Type B pancreatic cell (in vitro differentiated cells): ENCODE results near the gene HM13. TPM values are rescaled to one million over a fixed set of nuclear protein-coding genes. Genes with fewer than 3 reads are reported as not detected.
"Not testable (repeated sequence)": the region's sequence is repeated elsewhere in the genome, so short reads cannot be mapped to it uniquely, and the experiment has no call there.

Experiments used
- DNase-seq: peaks from one replicate; pipeline ENCODE4 v3.0.0; 2021; ENCODE audit warnings: mixed read lengths; ENCODE audit not compliant: unreplicated experiment; ENCODE audit errors: extremely low spot score
- H3K27ac Mint-ChIP-seq: 2 replicates; pipeline ENCODE4 v1.8.0; 2021; ENCODE audit warnings: mild to moderate bottlenecking, mixed read lengths
- H3K27me3 Mint-ChIP-seq: 2 replicates; pipeline ENCODE4 v1.8.0; 2021; ENCODE audit warnings: mixed read lengths
- H3K36me3 Mint-ChIP-seq: 2 replicates; pipeline ENCODE4 v1.8.0; 2021; ENCODE audit warnings: mixed read lengths
- H3K4me1 Mint-ChIP-seq: one replicate; pipeline ENCODE4 v1.8.0; 2021; ENCODE audit warnings: mixed read lengths; ENCODE audit not compliant: unreplicated experiment
- H3K4me3 Mint-ChIP-seq: 2 replicates; pipeline ENCODE4 v1.8.0; 2021; ENCODE audit warnings: mild to moderate bottlenecking, mixed read lengths
- H3K9me3 Mint-ChIP-seq: 2 replicates; pipeline ENCODE4 v1.8.0; 2021; ENCODE audit warnings: mixed read lengths
- CTCF ChIP-seq: fragments of 200-600 bp; sonication (generic); conservative IDR thresholded peaks from 2 replicates; pipeline ENCODE4 v1.5.0; 2021; ENCODE audit warnings: antibody characterized with exemption, mild to moderate bottlenecking
- total RNA-seq: library from RNA; stranded (reverse); gene quantifications from 2 replicates; pipeline ENCODE4 v1.2.1, GENCODE V29; 2021; ENCODE audit warnings: low replicate concordance

Gene HM13
- total RNA-seq, 1 donor from 2014 or later, result 246 TPM

- H3K27me3 Mint-ChIP-seq, result peaks cover 13% of the 10 kb centered on the region
- peaks cover 40% of the 10 kb centered on the region for H3K4me1 Mint-ChIP-seq
- H3K36me3 Mint-ChIP-seq, result peaks cover 20% of the 10 kb centered on the region
- peak overlapping the region; percentile 99 for H3K27ac Mint-ChIP-seq
- no peak for DNase-seq
- peak overlapping the region; percentile 95 for H3K4me3 Mint-ChIP-seq
- no peaks in the 10 kb centered on the region for H3K9me3 Mint-ChIP-seq
- no peak for TF ChIP-seq CTCF
Measured at GRCh38 chr20:31605902-31606803, 91.9 kb downstream of the HM13 start.

- TF ChIP-seq CTCF, result no peak
- Mint-ChIP-seq H3K27ac (peak overlapping the region; percentile 99), H3K36me3 (peaks cover 20% of the 10 kb centered on the region), H3K9me3 (no peaks in the 10 kb centered on the region), H3K27me3 (peaks cover 13% of the 10 kb centered on the region), H3K4me3 (peak overlapping the region; percentile 95), H3K4me1 (peaks cover 49% of the 10 kb centered on the region)
- DNase-seq, result peak; percentile 81
Measured at GRCh38 chr20:31606804-31607639, 92.8 kb downstream of the HM13 start.

- no peak for DNase-seq
- no peak for TF ChIP-seq CTCF
- Mint-ChIP-seq H3K4me3 (peak overlapping the region; percentile 95), H3K27me3 (peaks cover 13% of the 10 kb centered on the region), H3K9me3 (no peaks in the 10 kb centered on the region), H3K4me1 (peaks cover 49% of the 10 kb centered on the region), H3K27ac (peak overlapping the region; percentile 99), H3K36me3 (peaks cover 20% of the 10 kb centered on the region)
Measured at GRCh38 chr20:31607640-31608250, 93.5 kb downstream of the HM13 start.

GRCh38 chr20:31608251-31608945 is 94.2 kb downstream of the HM13 start:
- peak overlapping the region; percentile 99 for H3K27ac Mint-ChIP-seq
- H3K9me3 Mint-ChIP-seq, result no peaks in the 10 kb centered on the region
- peaks cover 13% of the 10 kb centered on the region for H3K27me3 Mint-ChIP-seq
- no peak for TF ChIP-seq CTCF
- H3K36me3 Mint-ChIP-seq, result peaks cover 20% of the 10 kb centered on the region
- peak; percentile 98 for DNase-seq
- H3K4me1 Mint-ChIP-seq, result peaks cover 50% of the 10 kb centered on the region
- peak overlapping the region; percentile 95 for H3K4me3 Mint-ChIP-seq

DNA sequence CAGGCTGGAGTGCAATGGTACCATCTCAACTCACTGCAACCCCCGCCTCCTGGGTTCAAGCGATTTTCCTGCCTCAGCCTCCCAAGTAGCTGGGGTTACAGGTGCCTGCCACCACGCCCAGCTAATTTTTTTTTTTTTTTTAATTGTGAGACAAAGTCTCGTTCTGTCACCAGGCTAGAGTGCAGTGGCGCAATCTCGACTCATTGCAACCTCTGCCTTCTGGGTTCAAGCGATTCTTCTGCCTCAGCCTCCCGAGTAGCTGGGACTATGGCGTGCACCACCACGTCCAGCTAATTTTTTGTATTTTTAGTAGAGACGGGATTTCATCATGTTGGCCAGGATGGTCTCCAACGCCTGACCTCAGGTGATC is 98.0 kb downstream of the HM13 start:
- not testable (repeated sequence) for H3K27me3 Mint-ChIP-seq, H3K4me3 Mint-ChIP-seq, H3K36me3 Mint-ChIP-seq, DNase-seq, H3K9me3 Mint-ChIP-seq
- Mint-ChIP-seq H3K27ac (peak overlapping the region; percentile 89), H3K4me1 (peaks cover 39% of the 10 kb centered on the region)
